ENCODE results near the gene GTF2IRD2. TPM values are rescaled to one million over a fixed set of nuclear protein-coding genes. Genes with fewer than 3 reads are reported as not detected.
"Not testable (repeated sequence)": the region's sequence is repeated elsewhere in the genome, so short reads cannot be mapped to it uniquely, and the experiment has no call there.

GTF2IRD2 gene
- total RNA-seq, result 26.8 TPM
- long read RNA-seq, partial matches to known transcripts, result 6 of 15 reads
- long read RNA-seq, other reads (novel, unspliced or antisense), result 6 of 15 reads

DNA sequence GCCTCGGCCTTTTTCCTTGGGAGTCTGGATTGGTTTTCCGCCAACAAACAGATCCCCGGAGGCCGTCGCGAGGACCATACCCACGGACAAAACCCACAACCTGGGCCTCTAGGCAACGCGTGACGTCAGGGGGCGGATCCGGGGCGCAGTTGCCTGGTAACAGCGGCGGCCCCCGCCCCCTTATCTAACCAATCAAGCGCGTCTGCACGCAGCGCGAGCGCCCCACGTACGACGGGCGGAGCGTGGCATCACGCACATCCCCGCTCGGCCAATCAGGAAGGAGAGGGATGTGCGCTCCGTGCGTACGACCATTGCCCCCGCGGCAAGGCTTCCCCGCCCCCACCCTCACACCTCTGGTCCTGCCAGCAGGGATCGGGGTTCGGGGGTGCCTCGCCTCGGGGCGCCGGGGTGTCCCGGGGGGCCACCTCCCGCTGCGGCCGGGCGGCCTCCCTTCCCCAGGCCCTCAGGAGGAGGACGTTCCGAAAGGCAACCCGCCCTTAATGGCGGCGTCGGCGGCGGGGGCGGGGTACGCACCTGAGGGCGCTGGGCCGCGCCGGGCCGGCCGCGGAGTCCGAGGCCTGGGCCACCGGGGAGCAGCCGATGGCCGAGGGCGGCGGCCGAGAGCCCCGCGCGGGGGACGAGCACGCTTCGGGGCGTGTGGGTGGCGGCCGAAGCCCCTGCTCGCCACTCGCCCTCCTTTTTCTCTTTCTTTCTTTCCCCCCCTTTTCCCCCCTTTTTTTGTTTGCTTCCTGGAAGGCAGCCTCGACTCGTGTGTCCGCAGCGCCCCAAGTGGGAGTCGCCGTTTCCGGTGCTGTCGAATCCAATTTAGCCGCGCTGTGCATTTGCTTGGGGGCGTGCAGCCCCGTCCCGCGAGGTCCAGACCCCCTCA, at the start of gene GTF2IRD2:
TSS of gene GTF2IRD2 (minus strand) at position 773 of the 889 bp plus-strand sequence. CDS start 15,227 bp downstream, outside the sequence.
- not testable (repeated sequence) for DNase-seq (ENCODE audit: low spot score)

DNA sequence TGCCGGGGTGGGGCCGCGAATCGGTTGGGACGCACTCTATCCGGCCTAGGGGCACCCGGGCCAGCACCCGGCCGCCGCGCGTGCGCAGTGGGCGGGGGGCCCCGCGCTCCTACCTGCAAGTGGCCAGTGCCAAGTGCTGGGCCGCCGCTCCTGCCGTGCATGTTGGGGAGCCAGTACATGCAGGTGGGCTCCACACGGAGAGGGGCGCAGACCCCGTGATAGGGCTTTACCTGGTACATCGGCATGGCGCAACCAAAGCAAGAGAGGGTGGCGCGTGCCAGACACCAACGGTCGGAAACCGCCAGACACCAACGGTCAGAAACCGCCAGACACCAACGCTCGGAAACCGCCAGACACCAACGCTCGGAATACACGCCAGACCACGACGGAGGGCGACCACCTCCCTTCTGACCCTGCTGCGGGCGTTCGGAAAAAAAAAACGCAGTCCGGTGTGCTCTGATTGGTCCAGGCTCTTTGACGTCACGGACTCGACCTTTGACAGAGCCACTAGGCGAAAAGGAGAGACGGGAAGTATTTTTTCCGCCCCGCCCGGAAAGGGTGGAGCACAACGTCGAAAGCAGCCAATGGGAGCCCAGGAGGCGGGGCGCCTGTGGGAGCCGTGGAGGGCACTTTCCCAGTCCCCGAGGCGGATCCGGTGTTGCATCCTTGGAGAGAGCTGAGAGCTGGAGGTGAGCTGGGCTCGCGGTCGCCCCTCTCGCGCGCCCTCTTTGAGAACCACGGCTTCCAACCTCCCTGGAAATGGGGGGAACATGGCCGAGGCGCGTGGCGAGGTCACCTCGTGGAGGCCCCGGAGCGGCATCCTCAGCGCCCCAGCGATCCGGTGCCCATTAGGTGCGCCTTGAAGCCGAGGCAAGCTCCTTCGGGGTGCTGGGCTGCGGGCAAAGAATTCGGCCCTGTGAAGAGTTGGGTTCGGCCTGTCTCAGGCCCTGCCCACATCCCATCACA, 39.0 kb upstream of the GTF2IRD2 start:
- DNase-seq (ENCODE audit: low spot score), result peak; percentile 94

DNA sequence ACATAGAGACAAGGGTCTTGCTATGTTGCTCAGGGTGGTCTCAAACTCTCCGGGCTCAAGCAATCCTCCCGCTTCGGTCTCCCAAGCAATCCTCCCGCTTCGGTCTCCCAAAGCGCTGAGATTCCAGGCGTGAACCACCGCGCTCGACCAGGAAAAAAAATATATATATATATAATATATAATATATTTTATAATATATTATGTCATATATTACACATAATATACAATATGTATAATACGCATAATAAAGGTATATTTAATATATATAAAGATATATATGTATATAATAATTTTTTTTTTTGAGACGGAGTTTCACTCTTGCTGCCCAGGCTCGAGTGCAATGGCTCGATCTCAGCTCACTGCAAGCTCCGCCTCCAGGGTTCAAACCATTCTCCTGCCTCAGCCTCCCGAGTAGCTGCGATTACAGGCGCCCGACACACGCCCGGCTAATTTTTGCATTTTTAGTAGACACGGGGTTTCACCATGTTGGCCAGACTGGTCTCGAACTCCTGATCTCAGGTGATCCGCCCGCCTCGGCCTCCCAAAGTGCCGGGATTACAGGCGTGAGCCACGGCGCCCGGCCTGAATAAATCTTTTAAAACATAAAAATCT, 38.2 kb upstream of the GTF2IRD2 start:
- not testable (repeated sequence) for DNase-seq (ENCODE audit: low spot score)

DNA sequence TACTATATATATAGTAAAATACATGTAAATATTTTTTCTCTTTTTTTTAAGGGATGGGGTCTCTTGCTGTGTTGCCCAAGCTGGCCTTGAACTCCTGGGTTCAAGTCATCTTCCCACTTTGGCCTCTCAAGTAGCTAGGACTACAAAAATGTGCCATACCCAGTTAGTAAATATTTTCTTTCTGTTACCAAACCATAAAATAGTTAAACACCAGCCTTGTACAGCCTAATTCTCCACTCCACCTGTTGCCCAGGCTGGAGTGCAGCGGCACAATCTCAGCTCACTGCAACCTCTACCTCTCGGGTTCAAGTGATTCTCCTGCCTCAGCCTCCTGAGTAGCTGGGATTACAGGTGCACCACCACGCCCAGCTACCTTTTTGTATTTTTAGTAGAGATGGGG, 33.9 kb upstream of the GTF2IRD2 start:
- DNase-seq (ENCODE audit: low spot score), result not testable (repeated sequence)

DNA sequence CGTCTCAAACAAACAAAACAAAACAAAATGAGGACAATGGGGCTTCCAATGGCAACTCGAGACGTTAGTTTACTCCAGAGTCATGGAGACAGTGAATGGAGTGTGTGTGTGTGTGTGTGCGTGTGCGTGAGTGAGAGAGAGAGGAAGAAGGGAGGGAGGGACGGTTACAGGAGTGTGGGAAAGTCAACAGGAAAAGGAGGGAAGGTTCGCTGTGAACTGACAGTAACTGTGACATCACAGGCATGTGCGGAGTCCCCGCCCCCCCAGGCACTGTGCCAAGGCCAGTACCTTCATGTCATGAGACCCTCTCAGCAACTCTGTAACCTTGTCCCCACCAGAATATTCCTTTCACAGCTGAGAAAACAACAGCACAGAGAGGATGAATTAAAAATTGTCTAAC, 30.7 kb upstream of the GTF2IRD2 start:
- DNase-seq (ENCODE audit: low spot score), result not testable (repeated sequence)

DNA sequence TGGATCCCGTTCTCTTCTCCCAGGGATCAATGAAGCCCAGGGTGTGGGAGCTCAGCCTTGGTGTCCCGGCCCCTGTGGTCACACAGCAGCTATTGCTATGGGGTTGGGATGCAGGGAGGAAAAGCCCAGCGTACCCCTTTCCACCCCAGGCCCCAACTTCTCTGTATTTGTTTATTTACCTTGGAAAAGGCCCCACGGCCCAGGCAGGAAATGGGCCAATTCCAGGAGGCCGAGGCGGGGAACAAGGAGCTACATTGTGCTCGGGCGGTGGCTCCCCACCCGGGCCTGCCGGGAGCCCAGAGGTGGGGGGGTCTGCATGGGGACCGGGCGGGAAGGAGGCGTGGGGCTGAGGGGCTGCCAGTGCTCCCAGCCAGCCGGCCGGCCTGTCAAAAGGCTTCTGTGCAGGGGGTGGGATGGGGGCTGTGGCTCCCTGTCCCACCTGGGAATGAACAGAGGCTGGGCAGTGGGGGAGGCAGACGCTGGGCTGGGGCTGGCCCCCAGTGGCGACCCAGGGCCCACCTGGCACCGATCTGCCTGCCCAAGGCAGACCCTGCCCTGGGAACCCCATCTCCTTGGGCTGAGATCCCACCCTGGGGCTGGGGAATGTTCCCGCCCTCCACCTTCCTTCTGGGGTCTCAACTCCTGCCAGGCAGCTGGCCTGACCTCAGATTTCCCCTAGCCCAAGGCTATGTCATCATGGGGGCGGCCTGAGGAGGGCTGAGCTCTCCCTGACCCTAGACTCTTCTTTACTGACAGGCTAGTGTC, 23.5 kb upstream of the GTF2IRD2 start:
- not testable (repeated sequence) for DNase-seq (ENCODE audit: low spot score)

DNA sequence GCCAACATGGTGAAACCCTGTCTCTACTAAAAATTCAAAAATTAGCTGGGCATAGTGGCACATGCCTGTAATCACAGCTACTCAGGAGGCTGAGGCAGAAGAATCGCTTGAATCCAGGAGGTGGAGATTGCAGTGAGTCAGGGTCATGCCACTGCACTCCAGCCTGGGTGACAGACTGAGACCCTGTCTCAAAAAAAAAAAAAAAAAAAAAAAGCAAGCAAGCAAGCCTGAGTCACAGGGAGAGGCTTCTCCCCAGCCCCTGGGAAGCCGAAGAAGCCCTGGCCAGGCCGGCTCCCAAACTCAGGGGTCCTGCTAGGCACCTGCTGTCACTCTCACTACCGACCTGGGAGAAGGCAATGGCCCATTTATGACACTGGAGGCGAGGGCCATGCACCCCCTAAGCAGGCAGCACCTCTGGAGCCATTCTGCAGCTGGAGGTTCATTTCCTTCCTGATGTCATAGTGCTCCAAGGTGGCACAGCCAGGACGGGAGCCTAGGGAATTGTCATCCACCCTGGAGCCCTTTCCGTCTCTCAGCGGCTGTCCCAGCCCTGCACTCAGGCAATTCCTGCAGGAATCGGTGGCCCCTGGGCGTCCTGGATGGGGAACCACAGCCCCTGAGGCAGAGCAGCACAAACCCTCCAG, 22.8 kb upstream of the GTF2IRD2 start:
- not testable (repeated sequence) for DNase-seq (ENCODE audit: low spot score)

DNA sequence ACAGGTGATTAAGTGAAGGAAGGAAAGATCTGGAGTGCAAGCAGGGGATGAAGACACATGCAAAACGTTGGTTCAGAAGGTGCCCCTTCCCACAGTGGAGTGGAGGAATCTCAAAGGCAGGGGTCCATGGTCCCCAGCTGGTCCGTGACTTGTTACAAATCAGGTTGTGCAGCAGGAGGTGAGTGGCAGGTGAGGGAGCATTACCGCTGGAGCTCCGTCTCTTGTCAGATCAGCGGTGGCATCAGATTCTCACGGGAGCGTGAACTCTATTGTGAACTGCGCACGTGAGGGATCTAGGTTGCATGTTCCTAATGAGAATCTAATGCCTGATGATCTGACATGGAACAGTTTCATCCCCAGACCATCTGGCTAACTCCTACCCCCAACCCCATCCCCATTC, 21.1 kb upstream of the GTF2IRD2 start:
- not testable (repeated sequence) for DNase-seq (ENCODE audit: low spot score)

DNA sequence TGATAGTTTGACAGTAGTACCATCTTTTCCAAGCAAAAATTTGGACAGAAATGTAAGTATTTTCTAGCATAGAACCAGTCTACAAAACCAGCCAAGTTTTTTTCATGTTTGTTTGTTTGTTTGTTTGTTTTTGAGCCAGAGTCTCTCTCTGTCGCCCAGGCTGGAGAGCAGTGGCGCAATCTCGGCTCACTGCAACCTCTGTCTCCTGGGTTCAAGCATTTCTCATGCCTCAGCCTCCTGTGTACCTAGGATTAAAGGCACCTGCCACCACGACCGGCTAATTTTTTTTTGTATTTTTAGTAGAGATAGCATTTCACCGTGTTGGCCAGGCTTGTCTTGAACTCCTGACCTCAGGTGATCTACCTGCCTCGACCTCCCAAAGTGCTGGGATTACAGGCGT, 14.4 kb upstream of the GTF2IRD2 start:
- DNase-seq (ENCODE audit: low spot score), result not testable (repeated sequence)

DNA sequence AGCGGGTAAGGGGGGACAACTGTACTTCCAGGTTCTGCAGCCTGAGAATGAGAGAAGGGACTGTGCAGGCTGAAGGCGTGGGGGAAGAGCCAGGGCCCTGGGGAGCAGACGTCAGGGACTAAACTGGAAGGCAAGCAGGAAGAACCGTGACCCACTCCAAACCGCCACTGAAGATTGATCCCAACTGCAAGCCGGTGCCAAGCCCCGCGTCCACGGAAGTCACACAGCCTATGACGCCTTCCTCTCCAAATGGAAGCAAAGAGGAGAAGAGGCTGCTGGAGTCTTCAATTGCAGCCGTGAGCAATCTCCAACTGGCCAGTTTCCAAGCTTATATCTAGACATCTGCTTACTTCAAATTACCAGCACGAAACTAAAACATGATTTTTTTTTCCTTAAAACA, 1.6 kb downstream of the GTF2IRD2 start:
- not testable (repeated sequence) for DNase-seq (ENCODE audit: low spot score)

DNA sequence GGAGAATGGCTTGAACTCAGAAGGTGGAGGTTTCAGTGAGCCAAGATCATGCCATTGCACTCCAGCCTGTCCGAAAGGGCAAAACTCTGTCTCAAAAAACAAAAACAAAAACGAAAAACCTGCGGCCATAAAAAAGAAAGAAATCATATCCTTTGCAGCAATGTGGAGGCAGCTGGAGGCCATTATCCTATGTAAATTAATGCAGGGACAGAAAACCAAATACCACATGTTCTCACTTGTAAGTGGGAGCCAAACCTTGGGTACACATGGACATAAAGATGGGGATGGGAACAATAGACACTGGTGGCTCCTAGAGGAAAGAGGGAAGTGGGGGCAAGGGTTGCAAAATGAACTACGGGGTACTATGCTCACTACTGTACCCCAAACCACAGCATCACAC, 21.0 kb downstream of the GTF2IRD2 start:
- DNase-seq (ENCODE audit: low spot score), result not testable (repeated sequence)

DNA sequence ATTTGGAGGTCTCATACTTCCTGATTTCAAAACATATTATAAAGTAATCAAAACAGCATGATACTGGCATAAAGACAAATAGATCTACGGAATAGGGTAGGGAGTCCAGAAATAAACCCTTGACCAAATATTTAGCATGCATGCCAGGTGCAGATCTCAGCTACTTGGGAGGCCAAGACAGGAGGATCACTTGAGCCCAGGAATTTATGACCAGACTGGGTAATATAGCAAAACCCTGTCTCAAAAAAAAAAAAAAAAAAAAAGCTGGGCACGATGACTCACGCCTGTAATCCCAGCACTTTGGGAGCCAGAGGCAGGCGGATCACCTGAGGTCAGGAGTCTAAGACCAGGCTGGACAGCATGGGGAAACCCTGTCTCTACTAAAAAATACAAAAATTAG, 21.4 kb downstream of the GTF2IRD2 start:
- DNase-seq (ENCODE audit: low spot score), result not testable (repeated sequence)

DNA sequence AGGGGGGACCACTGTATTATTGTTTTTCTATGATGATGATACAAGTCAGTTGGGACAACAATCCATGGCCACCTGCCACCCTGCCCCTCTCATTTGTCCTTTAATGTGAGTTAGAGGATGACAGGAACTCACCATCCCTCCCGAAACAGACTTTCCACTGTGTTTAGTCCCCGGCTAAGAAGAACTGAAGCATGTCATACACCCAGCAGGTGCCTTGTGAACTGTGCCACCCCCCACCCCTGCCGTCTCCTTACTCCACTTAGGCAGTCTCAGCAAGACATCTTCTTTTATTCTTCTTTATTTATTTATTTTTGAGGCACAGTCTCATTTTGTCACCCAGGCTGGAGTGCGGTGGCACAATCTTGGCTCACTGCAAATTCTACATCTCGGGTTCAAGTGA, 30.1 kb downstream of the GTF2IRD2 start:
- DNase-seq (ENCODE audit: low spot score), result not testable (repeated sequence)

DNA sequence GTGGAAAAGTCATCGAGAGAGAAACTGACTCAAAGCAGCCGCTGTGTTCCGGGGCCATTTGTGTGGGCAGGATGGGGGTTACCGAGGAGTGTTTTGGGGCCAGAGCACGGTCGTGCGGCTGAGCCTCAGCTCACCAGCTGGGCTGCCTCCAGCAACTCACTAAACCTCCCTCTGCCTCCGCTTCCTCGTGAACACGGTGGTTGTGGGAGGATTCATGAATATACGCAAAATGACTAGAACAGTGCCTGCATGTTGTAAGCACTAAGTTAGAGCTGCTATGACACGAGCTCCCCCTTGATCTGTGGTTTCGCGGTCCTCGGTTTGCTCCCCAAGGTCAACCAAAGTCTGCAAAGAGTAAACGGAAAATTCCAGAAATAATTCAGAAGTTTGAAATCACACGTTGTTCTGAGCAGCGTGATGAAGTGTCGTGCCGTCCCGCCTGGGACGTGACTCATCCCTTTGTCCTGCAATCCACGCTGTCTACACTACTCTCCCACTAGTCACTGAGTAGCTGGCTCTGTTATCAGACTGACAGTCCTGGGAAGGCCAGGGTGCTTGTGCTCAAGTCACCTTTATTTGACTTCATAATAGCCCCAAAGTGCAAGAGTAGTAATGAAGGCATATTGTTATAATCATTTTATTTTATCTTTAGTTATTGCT, 31.1 kb downstream of the GTF2IRD2 start:
- DNase-seq (ENCODE audit: low spot score), result not testable (repeated sequence)

DNA sequence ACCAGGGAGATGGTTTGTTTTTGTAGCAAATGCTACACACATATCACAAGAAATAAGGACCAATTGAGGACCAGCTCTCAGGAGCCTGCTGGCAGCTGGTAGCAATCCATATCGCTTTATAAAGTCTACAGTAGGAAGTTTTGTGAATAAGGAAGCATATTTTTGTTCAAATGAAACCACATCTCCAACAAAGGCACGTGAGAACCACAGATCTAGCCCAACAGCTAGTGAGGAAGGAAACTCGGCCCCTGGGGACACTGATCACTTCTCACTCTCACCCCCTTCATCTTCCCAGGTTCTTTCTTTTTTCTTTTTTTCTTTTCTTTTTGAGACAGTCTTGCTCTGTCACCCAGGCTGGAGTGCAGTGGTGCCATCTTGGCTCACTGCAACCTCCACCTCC, 35.5 kb downstream of the GTF2IRD2 start:
- DNase-seq (ENCODE audit: low spot score), result not testable (repeated sequence)

DNA sequence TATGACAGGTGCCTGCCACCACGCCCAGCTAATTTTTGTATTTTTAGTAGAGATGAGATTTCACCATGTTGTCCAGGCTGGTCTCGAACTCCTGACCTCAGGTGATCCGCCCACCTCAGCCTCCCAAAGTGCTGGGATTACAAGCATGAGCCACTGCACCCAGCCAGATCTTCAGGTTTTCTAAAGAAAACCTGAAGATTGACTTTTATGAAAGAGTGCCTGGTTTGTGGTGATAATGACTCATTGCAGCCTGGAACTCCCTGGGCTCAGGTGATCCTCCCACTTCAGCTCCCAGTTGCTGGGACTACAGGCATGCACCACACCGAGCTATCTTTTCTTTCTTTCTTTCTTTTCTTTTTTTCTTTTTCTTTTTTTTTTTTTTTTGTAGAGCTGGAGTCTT, 52.8 kb downstream of the GTF2IRD2 start:
- DNase-seq (ENCODE audit: low spot score), result not testable (repeated sequence)

DNA sequence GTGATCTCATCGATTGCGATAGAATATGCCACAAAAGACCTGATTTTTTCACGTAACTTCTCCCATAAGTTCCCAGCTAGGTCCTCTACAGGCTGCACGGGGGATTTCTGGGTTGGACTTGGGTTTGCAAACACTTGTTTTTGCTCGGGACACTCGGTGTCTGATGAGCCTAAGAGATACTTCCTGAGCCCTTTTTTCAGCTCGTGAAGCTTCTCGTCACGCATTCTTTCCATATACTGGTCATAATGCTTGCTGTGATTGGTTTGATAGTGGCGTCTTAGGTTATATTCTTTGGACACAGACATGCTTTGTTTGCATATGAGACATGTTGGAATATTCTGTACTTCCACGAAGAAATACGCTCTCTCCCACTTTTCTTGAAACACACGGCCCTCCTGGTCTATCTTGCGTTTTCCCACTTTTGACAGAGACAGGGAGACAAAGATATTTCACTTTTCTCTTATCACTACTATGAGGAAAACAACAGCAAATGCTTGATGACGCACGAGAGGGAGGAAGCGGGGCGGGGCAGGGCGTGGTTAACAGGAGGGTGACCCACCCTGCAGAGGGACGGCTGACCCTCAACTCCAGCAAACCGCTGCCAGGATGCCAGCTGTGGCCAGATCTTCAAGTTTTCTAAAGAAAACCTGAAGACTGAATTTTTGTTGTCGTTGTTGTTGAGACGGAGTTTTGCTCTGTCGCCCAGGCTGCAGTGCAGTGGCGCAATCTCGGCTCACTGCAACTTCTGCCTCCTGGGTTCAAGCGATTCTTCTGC, 53.4 kb downstream of the GTF2IRD2 start:
- not testable (repeated sequence) for DNase-seq (ENCODE audit: low spot score)

DNA sequence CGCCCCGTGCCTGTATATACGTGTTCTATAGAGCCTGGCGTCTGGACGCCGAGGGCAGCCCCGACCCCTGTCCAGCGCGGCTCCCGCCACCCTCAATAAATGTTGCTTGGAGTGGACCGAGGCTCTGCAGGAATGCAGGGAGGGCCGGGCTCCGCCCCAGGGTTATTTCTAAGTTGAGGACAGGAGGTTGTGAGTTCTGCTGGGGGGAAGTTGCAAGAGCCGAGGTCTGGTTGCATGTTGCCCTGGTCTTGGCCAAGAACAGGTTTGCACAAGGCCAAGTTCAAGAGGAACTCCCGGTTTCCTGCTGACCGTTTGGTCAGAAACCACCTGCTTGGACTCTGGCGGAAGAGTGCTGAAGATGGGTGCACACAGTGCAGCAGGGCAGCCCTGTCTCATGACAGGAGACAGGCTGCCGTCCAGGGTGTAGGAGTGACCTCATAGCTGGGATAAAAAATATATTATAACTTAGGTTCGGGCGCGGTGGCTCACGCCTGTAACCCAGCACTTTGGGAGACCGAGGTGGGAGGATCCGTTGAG, 62.1 kb downstream of the GTF2IRD2 start:
- not testable (repeated sequence) for DNase-seq (ENCODE audit: low spot score)

Data from mesenteric fat pad (tissue), 1 donor.